DMS153 (cell line): Measurements from ENCODE around the gene HASPIN.
"Not testable (repeated sequence)": the region's sequence is repeated elsewhere in the genome, so short reads cannot be mapped to it uniquely, and the experiment has no call there.

ENCODE experiments used
- DNase-seq: peaks from one replicate; lab custom pipeline; 2025; lab: John Stamatoyannopoulos, UW

Gene HASPIN

DNA sequence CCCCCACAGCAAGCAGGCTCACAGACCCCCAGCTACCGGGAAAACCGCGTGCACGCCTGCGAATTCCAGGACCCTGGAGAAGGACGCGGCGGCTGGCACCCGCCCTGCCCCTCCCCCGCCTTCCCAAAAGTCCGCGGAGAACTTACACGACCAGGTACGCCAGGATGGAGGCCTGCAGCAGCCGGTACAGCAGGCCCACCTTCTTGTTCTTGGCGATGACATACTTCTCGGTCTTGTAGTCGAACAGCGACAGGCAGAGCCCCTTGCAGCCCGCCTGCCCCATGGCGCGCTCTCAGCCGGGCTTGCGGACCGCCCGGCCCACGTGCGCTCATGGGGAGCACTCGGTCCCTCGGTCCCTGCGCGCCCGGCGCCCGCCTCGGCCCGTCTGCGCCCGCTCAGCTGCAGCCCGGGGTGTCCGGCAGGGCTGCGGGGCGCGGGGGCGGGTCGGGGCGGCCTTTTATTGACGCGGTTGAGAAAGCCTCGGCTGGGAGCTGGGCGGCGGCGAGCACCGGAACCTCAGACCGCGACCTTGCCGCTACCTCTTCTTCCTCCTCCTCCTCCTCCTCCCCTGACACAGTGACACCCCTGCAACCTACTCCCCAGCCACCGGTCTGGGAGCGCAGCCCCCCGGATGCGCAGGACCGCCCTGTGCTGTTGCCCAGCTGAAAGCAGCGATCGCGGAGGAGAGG is 27.8 kb upstream of the HASPIN start, which contains the start of gene P2RX5:
TSS of gene P2RX5 (minus strand) at position 433 of the 689 bp plus-strand sequence. CDS start at position 283, 150 bp downstream.
- DNase-seq, result no peak

DNA sequence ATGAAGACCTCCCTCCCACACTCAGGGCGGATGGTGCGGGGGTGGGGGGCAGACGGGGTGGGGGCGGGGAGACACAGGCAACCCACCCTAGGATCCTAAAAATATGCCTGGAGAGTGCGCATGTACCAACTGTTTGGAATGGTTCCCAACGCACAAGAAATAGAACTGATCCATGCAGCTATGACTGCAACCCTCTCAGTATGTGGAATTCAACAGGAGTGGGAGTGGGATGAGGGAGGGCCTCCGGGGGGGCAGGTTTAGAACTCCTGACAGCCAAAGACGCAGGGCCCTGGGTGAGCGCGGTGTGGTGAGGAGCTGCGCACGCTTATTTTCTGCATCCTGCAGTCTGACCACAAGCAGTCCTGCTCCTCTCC is 26.6 kb upstream of the HASPIN start:
- DNase-seq, result no peak

DNA sequence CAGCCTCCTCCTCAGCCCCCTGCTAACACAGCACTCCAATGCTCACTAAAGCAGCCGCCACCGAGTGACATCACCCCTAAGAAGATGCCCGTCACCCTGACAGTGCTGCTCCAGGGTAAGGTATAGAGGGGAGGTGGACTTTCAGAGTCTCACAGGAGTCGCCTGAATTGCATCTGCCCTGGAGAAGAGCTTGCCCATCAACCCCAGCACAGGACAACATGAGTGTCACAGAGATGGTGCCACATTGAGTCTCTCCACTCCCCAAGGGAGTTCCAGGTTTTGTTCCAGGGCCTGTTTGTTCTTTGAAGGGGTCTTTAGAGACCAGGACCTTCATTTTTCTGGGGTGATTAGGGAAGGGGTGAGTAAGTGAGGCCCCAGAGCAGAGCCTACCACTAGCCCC is 25.6 kb upstream of the HASPIN start:
- no peak for DNase-seq

GRCh38 chr17:3699951-3700350 is 23.8 kb upstream of the HASPIN start:
- no peak for DNase-seq

DNA sequence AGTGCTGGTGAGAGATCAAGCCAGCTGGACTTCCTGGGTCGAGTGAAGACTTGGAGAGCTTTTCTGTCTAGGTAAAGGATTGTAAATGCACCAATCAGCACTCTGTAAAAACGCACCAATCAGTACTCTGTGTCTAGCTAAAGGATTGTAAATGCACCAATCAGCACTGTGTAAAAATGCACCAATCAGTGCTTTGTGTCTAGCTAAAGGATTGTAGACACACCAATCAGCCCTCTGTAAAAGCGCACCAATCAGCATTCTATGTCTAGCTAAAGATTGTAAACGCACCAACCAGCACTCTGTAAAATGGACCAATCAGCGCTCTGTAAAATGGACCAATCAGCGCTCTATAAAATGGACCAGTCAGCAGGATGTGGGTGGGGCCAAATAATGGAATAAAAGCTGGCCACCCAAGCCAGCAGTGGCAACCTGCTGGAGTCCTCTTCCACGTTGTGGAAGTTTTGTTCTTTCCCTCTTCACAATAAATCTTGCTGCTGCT is 21.6 kb upstream of the HASPIN start:
- DNase-seq, result not testable (repeated sequence)

DNA sequence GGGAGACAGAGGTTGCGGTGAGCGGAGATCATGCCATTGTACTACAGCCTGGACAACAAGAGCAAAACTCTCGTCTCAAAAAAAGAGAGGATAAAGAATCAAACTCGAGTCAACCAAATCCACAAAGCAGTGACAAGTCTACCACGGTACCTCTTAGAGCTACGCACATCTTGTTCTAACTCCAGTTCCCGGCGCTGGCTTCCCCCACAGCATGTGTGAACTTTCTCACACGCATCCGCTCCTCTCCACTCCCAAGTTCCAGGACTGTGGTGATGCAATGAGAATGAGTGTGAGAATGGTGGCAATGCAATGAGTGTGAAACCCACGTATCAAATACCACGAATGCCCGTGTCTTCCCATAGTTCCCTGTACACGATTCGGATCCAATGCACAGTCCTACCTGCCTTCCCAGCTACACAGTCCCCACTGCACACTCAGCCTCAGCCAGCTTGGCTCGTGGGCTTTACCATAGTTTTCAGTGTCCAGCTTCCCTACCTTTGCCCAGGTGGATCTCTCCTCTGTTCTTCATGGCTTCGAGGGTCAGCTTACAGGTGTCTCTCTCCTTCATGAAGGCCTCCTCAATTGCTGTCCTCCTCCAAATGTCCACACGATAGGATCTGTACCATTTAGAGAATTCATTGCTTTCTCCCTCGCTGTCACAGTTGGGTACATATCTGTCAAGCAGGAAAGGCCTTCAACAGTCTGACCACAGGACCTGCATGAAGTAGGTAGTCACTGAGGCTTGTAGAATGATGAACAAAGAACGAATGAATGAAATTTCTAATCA is 18.6 kb upstream of the HASPIN start:
- no peak for DNase-seq

DNA sequence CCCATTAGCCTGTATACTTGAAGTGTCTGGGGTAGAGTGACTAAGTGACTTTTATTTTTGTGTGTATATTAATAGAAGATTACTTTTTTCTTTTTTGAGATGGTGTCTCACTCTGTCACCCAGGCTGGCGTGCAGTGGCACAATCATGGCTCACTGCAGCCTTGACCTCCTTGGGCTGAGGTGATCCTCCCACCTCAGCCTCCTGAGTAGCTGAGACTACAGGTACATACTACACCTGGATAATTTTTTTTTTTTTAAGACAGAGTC is 18.1 kb upstream of the HASPIN start:
- not testable (repeated sequence) for DNase-seq

- DNase-seq, result no peak
Measured at GRCh38 chr17:3708366-3708765, 15.3 kb upstream of the HASPIN start.

GRCh38 chr17:3710951-3711383 is 12.7 kb upstream of the HASPIN start:
- DNase-seq, result no peak

DNA sequence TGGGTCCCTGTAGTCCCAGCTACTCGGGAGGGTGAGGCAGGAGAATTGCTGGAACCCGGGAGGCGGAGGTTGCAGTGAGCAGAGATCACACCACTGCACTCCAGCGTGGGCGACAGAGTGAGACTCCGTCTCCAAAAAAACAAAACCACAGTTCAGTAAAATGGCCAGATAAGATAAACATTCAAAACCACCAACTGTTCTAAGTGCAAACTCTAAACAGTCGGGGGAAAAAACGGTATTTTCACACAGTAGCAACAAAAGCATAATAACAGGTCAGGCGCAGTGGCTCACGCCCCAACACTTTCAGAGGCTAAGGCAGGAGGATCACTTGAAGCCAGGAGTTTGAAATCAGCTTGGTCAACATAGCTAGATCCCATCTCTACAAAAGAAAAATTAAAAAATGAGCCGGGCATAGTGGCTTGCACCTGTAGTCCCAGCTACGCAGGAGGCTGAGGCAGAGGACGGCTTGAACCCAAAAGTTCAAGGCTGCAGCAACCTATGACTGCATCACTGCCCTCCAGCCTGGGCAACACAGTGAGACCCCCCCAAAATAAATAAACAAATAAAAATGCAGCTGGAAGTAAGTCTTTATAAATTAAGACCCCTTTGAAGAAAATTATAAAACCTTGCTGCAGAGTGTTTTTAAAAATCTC is 10.8 kb upstream of the HASPIN start:
- no peak for DNase-seq

- DNase-seq, result no peak
Measured at GRCh38 chr17:3715296-3715695, 8.4 kb upstream of the HASPIN start.

DNA sequence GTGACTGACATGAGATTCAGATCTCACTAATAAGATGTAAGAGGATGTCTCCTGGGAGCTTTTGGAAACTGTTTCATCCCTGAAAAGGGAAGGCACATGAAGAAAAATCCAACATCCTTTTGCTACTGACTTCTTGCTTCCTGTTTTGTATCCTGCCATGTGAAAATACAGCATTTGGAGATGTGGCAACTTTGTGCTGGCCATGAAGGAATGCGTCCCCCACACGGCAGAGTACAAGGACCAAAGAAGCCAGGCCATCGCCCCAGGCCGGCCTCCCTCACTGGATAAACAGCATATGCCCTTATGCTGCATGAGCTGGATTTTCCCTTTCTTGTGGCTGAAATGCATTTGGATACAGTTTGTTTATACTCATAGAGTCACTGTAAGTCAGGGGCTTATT is 5.5 kb upstream of the HASPIN start:
- DNase-seq, result no peak

- DNase-seq, result no peak
Measured at GRCh38 chr17:3719265-3719664, 4.4 kb upstream of the HASPIN start.

DNA sequence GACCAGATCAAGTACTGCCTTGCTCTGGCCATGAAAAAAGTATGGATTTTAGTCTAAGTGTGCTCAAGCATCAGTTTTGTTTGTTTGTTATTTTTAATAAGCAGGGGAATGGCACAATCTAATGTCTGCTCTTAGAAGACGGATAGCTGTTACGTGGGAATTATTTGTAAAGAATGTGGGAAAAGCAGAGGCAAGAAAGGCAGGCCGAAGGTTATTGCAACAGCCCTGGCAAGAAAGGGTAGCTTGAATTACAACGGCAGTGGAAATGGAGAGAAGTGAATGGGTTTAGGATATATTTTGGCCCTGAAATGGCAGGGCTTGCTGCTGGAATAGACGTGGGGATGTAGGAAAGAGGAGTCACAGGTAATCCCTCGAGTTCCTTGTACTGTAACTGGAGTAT is 987 bp upstream of the HASPIN start:
- no peak for DNase-seq

DNA sequence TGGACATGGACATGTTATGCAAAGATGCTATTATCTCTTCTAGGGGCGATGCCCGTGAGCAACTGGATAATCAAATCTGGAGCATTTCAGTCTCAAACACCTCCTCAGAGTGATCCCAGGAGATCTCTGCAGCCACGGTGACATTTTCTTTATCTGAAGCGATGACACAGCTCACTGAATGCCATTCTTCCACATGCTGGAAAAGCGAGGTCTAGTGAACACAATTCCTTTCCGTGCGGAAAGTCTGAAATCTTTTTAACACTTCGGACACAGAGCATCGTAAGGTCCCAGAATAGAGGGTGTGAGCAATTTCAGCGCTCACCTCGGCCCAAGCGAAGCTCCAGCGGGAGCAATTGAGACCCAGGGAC is 531 bp upstream of the HASPIN start:
- no peak for DNase-seq

DNA sequence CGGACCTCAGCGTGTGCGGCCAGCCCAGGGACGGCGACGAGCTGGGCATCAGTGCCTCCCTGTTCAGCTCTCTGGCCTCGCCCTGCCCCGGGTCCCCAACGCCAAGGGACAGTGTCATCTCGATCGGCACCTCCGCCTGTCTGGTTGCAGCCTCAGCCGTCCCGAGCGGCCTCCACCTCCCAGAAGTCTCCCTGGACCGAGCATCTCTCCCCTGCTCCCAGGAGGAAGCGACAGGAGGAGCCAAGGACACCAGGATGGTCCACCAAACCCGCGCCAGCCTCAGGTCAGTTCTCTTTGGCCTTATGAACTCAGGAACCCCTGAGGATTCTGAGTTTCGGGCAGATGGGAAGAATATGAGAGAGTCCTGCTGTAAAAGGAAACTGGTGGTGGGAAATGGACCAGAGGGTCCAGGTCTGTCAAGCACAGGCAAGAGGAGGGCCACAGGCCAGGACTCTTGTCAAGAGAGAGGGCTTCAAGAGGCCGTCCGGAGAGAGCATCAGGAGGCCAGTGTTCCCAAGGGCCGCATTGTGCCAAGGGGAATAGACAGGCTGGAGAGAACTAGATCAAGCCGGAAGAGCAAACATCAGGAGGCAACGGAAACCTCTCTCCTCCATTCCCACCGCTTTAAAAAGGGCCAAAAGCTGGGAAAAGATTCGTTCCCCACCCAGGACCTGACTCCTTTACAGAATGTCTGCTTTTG is 825 bp downstream of the HASPIN start:
- DNase-seq, result no peak

DNA sequence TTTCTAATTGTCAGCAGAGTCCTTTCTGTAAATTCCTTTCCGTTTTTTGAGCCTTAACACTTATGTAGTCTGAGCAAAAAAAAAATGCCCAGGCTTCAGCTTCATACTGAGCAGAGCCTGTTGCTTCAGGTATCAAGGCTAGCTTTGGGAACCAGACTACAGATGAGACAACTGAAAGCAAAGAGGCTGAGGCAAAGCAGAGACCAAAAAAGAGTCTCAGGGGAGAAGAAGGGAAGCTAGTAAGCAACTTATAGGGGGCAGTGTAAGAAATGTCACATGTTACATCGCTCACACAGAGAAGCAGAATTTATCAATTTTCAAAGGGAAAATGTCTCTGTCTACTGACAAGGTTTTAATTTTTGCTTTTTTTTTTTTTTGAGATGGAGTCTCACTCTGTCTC is 3.3 kb downstream of the HASPIN start:
- no peak for DNase-seq

DNA sequence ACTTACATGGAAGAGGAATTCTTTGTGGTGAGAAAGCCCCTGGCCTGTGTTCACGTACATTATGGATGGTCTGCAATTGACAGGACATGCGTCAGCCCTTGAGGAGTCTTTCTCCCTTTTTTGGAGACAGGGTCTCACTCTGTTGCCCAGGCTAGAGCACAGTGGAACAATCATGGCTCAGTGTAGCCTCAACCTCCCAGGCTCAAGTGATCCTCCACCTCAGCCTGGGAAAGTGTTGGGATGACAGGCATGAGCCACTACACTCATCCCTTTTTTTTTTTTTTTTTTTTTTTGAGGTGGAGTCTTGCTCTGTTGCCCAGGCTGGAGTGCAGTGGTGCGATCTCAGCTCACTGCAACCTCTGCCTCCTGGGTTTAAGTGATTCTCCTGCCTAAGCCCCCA is 4.4 kb downstream of the HASPIN start:
- not testable (repeated sequence) for DNase-seq

GRCh38 chr17:3729881-3730280 is 6.2 kb downstream of the HASPIN start:
- no peak for DNase-seq

DNA sequence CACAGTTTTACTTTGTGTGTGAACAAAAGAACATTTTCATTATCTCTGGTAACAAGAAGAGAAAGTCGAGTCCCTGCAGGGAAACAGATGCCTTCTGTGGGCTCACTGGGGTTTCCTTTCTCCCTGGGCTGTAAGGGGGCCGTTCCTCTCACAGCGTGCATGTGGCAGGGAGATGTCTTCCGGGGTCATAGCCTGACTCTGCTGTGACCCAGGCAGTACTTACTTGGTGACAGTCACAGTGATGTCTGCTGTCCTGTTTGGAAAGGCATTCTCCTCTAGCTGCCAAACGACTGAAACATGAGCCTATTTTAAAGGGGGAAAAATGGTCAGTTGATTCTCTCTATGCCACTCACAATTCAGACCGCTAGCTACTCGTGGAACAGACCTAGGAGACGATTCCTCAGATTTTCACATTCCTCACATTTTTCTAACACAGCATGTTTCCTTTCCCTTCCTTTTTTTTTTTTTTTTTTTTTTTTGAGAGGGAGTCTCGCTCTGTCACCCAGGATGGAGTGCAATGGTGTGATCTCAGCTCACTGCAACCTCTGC is 7.3 kb downstream of the HASPIN start:
- no peak for DNase-seq

DNA sequence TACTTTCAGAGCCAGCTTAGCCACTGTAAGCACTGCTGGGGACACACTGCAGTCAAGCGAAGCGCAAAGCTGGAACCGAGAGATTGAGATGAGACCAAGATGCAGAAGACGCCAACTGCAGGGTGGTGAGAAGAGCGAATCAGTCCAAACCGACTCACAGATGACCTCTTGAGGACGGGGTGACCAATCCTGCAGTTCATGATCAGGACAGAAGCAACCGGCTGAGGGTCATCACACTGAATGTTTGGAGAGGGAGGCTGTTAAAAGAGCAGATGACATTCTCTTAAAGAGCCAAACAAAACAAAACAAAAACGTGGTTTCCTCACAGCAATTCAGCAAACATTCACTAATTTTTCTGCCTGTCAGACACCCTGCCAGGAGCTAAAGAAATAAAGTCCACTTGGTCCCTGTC is 8.5 kb downstream of the HASPIN start:
- no peak for DNase-seq

DNA sequence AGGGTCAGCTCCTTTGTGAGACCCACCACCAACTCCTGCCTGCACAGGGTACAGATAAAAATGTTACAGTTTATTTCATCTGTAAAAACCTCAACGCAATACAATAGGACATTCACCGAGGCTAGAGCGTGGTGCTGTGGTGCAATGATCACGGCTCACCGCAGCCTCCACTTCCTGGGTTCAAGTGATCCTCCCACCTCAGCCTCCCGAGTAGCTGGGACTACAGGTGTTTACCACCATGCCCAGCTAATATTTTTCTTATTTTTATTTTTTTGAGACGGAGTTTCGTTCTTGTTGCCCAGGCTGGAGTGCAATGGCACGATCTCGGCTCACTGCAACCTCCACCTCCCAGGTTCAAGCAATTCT is 11.2 kb downstream of the HASPIN start:
- DNase-seq, result not testable (repeated sequence)
